ENCODE data around the gene PLIN5.
"Not testable (repeated sequence)": the region's sequence is repeated elsewhere in the genome, so short reads cannot be mapped to it uniquely, and the experiment has no call there.

PLIN5 gene

DNA sequence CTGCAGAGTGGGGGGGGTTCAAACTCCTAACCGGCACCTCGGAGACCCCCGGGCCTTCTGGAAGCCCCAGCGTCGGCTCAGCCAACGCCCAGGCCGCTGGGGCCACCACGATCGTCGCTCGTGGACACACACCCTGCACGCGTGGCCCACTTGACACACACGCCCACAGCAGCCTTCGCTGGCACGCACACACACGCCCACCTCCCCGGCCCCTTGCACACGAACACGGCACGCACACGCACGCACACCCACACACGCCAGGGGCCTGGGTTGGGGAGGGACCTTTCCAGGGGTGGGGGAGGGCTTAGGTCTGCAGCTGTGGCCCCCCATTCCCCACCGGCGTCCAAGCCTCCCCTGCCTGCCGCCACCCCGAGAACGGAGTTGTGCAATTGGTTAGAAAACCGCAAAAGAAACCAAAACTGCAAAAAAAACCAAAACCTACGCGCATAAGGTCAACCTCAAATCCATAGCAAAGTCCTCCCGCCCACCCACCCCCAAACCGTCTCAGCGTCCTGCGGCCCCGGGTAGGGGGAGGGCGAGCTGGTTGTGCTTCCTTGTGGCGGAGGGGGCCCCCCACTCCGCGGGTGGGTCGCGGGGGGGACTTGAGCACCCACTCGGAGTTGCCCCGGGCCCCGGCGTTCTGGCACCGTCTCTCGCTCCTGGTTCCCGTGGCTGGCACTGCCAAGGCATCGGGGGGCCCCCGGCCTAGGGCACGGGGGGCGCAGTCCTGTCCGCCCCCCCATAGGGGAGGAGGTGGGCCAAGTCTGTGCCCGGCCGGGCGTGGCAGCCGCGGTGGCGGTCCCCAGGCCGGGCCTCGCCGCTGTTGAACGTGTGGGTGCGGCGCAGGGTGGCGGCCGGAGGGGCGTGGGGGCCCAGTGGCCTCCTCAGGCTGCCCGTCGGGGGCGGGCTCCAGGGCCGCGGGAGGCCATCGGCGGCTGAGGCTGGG lies 8.1 kb upstream of the PLIN5 start:
- DNase-seq = no peak

DNA sequence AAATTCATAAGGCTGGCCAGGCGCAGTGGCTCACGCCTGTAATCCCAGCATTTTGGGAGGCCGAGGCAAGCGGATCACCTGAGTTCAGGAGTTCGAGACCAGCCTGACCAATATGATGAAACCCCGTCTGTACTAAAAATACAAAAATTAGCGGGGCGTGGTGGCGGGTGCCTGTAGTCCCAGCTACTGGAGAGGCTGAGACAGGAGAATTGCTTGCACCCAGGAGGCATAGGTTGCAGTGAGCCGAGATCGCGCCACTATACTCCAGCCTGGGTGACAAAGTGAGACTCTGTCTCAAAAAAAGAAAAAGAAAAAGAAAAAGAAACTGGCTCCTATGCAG lies 6.8 kb upstream of the PLIN5 start:
- DNase-seq = not testable (repeated sequence)

DNA sequence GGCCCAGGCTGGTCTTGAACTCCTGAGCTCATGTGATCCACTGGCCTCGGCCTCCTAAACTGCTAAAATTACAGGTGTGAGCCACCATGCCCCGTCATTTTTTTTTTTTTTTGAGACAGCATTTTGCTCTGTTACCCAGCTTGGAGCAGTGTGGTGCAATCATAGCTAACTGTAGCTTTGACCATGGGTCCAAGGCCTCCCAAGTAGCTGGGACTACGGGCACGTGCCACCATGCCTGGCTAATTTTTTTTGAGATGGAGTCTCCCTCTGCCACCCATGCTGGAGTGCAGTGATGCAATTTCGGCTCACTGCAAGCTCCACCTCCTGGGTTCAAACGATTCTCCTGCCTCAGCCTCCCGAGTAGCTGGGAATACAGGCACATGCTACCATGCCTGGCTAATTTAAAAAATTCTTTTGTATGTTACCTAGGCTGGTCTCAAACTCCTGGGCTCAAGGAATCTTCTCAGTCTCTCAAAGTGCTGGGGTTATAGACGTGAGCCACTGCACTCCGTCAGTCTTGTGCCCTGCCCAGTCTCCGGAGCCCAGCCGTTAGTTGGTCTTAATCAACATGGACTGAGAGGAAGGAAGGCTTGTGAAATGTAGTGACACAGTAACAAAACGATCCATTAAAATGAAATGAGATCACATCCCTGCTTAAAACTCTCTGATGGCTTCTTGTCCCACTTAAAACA lies 6.2 kb upstream of the PLIN5 start:
- no peak for DNase-seq

DNA sequence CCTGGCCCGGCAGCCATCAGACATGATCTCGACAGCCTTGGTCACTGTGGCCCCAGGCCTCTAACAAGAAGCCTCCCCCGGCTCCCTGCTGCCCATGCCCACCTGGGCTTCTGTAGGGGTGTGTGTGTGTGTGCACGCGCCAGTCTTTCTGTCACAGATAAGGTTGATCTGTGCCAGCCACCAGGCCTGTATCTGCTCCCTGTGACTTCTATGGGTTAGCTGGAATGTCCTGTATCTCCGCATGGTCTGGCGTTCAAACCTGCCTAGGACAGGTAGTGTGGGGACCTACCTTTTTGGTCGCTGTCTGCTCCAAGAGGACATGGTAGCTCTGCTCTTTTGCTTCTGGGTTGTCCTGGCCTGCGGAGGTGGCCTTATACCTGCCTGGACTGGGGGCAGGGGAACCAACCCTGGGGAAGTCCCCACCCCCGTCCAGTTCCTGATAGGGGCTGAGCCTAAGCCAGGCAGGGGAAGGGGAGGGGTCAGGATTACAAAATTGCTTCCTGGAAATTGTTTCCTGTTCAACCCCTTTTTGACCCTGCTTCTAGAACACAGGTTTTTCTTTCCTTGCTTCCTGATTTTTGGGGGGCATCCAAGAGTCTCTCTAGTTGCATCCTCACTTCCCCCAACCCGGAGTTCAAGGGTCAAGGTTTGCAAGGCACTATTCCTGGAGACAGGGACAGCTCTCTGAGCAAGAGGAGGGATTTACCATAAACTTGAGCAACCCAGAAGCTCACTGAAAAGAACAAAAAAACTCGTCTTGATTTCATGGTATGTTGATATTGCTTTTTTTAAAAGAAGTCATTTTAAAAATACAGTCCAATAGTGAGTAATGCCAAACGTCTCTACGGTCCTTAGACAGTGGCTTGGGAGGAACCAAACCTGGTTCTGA lies 4.9 kb upstream of the PLIN5 start, which contains the start of gene LRG1:
Gene LRG1 (minus strand): TSS at position 344 of the 889 bp plus-strand sequence. CDS start 23 bp downstream, at position 321.
- no peak for DNase-seq

DNA sequence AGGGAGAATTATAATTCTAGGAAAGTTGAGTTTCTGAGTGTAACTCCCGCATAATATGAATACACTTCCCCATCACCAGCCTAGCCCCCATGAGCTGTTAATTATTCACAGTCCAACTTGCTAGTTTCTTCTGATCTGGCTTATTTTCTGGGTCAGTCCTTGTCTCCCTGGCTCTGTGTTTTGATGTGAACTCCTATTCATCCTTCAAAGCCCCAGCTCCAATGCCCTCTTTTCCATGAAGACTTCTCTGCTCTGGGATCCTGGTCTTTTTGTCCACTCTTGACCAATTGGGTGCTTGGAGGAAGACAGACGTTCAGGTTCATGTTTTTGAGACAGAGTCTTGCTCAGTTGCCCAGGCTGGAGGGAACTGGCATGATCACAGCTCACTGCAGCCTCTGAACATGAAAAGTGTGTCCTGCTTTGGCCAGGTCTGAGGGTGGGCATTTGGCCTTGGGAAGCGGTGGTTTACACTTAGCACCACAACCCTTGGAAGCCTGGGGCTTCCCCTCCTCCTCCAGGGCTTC lies 4.2 kb upstream of the PLIN5 start:
- no peak for DNase-seq

DNA sequence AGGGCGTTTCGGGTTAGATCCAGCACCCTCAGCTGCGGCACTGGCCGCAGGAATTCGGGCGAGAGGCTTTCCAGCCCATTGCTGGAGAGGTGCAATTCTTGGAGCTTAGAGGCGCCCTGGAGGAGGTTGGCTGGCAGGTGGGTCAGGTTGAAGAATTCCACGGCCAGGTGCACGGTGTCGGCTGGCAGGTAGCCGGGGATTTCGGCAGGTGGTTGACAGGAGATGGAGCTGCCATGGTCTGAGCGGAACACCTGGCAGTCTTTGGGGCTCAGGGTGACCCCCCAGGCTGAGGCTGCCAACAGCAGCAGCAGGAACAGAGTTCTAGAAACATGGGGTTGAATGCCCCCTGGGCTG lies 3.6 kb upstream of the PLIN5 start:
- DNase-seq = no peak

DNA sequence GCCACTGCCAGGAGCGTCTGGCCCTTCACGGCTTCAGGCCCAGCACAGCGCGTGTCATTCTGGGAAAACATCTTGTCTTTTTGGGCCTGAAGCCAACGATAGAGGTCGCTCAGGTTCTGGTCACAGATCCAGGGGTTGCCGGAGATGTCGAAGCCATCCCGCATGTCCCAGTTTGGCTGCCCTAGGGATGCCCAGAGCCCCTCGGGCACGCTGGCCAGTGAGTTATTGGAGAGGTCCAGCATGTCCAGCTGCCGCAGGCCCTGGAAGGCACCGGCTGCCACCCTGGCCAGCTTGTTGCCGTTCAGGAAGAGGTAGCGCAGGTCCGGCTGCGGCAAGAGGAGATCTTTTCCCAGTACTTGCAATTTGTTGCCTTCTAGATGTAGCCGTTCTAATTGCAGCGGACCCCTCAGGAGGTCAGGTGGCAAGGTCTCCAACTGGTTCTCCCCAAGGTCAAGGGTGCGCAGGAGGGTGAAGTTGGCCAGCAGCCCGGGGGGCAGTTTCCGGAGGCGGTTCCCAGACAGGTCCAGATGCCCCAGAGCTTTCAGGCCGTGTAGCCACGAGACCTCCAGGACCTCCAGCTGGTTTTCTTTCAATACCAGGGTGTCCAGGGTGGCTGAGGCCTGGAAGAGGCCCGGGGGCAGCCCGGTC lies 3.1 kb upstream of the PLIN5 start:
- no peak for DNase-seq

DNA sequence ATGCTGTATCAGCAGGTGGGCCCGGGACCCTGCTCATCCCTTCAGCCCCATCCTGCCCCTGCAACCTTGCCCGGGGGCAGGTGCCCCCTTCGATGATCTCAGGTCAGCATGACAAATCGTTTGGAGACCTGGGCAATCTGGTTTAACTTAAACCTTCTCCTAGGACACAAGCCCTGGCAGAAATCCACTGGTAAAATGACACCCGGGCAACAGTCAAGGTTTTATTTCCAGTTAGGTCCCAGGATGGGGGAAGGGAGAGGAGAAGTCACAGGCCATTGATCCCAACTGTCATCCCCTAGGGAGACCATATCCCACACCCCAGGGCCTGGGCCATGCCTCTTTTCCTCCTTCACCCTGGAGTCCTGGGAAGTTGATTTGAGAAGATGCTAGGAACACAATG lies 1.8 kb upstream of the PLIN5 start:
- no peak for DNase-seq

DNA sequence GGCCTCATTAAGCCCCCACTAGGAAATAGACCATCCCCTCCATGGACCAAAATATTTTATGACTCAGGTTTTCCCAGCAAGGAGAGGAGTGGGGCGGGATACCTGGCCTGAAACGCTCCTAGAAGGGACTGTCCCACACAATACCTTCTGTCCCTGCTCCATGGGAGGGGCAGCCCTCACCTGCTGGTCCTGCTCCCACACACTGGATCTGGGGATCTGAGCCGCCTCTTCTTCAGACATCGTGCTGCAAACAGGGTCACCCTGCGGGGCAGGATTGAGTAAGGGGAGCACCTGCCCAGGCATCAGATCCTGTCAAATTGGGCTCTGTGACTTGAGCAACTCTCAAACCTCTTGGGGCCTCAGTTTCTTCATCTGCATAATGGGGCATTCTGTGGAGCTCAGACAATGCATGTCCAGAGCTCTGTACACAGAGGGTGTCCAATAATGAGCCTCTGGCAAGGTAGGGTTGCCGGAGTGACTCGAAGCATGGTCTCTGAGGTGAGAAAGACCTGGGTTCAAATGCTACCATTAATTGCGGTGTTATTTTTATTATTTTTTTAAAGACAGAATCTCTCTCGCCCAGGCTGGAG lies 1.1 kb downstream of the PLIN5 start:
- DNase-seq = peak; percentile 22

DNA sequence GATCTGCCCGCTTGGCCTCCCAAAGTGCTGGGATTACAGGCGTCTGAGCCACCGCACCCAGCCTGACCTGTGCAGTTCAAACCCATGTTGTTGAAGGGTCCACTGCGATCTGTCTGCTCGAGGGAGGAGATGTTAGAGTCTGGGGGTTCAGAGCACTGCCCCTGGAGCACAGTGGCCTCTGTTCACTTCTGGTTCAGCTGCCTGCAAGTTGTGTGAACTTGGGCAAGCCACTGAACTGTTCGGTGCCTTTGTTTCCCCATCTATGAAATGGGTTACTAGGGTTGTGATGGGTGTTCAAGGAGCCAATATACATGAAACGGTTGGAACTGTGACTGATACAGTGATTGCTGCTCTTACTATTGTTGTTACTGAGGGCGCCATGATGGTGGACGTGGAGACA lies 1.7 kb downstream of the PLIN5 start:
- no peak for DNase-seq

DNA sequence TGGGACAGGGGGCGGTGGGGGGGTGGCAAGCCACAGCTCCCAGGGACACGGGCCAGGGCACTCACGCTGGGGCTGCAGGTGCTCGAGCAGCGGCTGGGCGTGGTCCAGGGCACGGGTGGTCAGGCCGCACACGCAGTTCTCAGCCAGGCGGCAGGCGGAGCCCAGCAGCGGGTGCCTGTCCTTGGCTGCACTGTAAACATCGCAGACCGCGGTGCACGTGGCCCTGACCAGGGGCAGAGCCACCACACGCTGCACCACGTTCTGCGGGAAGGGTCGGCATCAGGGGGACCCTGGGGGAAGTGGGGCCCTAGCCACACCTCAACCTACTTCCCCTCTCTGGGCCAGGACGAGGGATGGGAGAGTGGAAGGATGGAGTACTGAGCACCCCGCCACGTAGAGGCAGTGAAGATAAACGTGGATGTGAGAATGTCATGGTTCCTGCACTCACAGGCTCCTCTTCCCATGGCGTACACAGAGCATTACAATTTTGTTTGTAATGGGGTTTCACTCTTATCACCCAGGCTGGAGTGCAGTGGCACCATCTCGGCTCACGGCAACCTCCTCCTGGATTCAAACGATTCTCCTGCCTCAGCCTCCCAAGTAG lies 3.4 kb downstream of the PLIN5 start:
- DNase-seq = no peak

DNA sequence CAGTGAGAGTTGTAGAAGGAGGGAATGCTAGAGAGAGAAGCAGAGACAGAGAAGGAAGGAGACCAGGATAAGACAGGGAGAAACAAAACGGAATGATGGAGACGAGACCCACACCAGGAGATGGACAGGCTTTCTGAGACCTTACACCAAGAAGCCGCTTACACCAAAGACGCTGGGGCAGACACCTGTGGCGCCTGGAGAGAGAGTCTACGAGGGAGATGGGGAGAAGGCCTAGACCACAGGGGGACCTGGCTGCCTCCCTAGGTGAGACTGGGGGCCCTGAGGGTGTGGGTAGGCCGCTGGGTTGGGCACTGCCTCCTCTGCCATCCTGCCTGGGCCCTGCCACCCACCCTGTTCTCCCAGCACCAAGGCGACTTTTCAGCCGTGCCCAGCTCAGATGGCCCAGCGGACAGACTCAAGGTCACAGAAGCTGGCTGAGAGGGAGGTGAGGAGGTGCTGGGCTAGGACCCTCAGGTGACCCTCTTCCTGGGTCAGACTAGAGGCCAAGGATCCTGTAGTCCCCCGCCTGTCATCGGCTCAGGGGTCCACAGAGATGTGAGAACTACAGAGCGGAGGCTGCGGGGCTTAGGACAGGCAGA lies 5.0 kb downstream of the PLIN5 start:
- DNase-seq = no peak

DNA sequence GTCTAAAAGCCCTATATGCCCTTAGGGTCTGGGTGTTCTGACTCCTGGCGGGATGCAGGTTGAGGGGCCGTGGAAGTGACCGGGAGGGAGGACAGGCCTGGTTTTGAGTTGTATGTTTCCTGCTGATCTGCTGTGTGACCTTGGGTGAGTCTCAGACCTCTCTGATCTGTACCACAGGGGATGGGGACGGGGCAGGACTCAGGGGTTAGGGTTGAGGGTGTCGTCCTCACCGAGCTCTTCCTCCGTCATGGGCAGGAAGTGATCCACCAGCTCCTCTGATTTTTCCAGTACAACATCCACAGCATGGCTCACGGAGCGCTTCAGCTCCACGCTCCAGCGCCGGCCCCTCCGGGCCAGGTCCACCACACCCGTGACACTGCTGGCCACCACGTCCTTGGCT lies 6.2 kb downstream of the PLIN5 start:
- DNase-seq = no peak

DNA sequence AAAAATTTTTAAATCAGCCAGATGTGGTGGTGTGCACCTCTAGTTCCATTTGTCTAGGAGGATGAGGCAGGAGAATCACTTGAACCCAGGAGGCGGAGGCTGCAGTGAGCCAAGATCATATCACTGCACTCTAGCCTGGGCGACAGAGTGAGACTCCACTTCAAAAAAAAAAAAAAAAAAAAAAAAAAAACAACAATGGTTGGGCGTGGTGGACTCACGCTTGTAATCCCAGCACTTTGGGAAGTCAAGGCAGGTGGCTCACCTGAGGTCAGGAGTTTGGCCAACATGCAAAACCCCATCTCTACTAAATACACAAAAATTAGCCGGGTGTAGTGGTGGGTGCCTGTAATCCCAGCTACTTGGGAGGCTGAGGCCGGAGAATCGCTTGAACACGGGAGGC lies 7.6 kb downstream of the PLIN5 start:
- not testable (repeated sequence) for DNase-seq

DNA sequence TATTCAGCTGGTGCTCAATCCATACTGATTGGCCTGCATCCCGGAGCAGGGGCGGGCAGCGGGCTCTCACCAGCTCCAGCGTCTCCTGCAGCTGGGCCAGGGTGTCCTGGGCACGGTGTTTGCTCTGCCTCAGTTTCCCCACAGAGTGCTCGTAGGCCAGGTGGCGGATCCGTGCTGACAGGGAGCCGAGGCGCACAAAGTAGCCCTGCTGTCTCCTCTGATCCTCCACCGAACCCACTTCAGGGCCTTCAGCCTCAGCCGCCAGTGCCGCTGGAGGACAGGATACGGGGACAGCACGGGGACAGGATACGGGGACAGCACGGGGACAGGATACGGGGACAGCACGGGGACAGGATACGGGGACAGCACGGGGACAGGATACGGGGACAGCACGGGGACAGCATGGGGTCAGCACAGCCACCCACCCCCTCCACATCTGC lies 9.4 kb downstream of the PLIN5 start:
- no peak for DNase-seq

DNA sequence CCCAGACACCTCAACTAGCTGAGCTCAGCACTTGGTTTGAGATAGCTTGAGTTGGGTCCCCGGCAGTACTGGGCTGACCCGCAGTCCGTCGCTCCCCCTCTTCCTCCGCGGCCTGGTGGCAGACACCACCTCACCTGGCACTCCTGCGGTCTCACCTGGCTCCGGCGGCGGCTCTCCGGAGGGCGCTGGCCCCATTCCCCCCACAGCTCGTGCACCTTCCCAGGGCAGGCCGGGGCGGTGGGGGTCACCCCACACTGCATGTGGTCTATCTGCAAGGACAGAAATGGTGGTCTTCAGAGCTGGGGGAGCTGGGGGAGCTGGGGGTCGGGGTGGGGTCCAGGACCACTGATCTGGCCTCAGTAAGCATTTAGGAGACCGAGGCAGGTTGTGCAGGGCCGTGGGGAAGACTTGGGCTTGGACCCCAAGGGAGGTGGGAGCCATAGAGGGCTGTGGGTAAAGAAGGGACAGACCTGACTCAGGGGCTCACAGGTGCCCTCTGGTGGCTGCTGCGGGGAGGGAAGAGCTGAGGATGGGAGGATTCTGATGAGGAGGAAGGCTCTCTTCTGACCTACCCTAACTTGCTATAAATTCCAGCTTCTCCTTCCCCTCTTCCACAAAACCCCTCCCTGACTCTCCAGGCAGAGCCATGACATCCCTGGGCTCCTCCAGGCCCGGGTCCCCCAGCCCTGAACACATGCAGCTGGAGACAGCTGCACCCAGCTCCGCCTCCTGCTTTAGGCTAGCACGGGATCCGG lies 10.0 kb downstream of the PLIN5 start:
- DNase-seq = peak; percentile 61

DNA sequence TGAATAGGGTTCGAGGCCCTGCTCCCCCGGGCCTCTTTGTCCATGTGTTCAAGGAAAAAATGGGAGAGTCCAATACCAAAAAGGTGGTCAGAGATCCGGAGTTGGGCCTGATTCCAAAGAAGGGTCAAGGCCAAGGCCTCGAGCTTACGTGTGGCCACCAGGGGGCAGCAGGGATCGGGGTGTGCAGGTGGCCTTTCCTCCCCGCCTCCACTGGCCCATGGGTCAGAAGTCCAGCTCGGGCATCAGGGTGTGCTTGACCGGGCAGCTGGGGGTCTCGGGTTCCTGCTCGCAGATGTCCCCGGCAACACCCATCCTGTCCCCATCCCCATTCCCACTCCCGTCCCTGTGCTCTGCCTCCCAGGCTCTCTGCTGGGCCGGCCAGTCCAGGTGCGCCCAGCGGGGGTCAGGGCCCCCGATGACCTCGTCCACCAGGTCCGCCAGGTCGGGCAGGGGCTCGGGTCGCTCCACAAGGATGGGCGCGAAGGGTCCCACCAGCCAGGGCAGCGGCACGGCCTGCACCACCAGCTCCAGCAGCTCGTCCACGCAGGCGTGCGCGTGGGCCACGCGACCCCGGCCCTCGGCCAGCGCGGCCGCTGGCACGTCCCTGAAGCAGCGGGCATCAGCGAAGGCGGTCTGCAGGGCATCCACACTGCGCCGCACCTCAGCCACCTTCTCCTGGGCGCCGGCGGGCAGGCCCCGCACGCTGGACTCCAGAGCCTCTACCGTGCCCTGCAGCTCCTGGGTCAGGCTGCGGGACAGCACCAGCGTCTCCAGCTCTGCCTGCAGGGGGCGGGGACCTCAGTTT lies 11.5 kb downstream of the PLIN5 start:
- DNase-seq = peak; percentile 54

DNA sequence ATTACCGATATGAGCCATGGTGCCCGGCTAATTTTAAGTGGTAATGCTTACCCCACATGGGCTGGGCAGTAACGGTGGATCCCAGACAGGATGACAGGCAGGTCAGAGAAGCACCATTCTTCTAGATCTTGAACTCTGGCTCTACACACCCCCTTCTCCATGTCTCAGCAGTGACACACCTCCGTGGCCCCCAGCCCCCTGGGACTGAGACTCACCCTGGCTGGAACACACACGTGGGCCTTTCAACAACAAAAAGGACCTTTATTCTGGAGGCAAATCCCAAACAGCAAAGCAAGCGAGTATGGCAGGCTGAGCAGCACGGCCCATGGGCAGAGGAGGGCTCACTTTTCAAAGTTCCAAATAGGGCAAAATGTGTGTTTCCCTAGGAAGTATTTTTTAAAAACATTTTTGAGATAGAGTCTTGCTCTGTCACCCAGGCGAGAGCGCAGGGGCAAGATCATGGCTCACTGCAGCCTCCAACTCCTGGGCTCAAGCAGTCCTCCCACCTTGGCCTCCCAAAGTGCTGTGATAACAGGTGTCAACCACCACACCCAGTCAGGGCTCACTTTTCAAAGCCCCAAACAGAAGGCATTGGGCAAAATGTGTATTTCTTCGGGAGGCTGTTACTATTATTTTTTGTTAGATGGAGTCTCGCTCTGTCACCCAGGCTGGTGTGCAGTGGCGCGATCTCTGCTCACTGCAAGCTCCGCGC lies 12.6 kb downstream of the PLIN5 start:
- DNase-seq = no peak

DNA sequence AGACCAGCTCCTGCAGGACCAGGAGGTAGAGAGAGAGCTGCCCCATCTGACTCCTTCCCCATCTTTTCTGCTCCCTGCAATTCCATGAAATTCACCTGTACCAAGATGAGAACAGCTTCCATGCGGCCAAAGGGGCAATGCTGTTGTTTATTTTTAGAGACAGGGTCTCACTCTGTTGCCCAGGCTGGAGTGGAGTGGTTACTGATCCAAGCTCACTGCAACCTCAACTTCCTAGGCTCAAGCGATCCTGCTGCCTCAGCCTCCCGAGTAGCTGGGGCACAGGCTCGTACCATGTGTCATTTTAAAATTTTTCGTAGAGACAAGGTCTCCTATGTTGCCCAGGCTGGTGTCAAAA lies 13.2 kb downstream of the PLIN5 start:
- DNase-seq = no peak

Measured in eye (tissue), 1 donor.